Type B pancreatic cell (in vitro differentiated cells): Measurements from ENCODE around the gene GJB2. TPM values are rescaled to one million over a fixed set of nuclear protein-coding genes. Genes with fewer than 3 reads are reported as not detected.
A peak's percentile ranks its signal among the peaks of the same experiment; 100 is the strongest.

Source experiments
- DNase-seq: peaks from one replicate; pipeline ENCODE4 v3.0.0; 2021; ENCODE audit warnings: mixed read lengths; ENCODE audit not compliant: unreplicated experiment; ENCODE audit errors: extremely low spot score
- H3K27ac Mint-ChIP-seq: 2 replicates; pipeline ENCODE4 v1.8.0; 2021; ENCODE audit warnings: mild to moderate bottlenecking, mixed read lengths
- H3K27me3 Mint-ChIP-seq: 2 replicates; pipeline ENCODE4 v1.8.0; 2021; ENCODE audit warnings: mixed read lengths
- H3K36me3 Mint-ChIP-seq: 2 replicates; pipeline ENCODE4 v1.8.0; 2021; ENCODE audit warnings: mixed read lengths
- H3K4me1 Mint-ChIP-seq: one replicate; pipeline ENCODE4 v1.8.0; 2021; ENCODE audit warnings: mixed read lengths; ENCODE audit not compliant: unreplicated experiment
- H3K4me3 Mint-ChIP-seq: 2 replicates; pipeline ENCODE4 v1.8.0; 2021; ENCODE audit warnings: mild to moderate bottlenecking, mixed read lengths
- H3K9me3 Mint-ChIP-seq: 2 replicates; pipeline ENCODE4 v1.8.0; 2021; ENCODE audit warnings: mixed read lengths
- total RNA-seq: library from RNA; stranded (reverse); gene quantifications from 2 replicates; pipeline ENCODE4 v1.2.1, GENCODE V29; 2021; ENCODE audit warnings: low replicate concordance
- TF ChIP-seq, protein P1 (sequence below): fragments of 200-600 bp; sonication (generic); conservative IDR thresholded peaks from 2 replicates; pipeline ENCODE4 v1.5.0; 2021; ENCODE audit warnings: antibody characterized with exemption, mild to moderate bottlenecking

The GJB2 gene
- total RNA-seq, 1 donor from 2014 or later = 14.3 TPM

DNA sequence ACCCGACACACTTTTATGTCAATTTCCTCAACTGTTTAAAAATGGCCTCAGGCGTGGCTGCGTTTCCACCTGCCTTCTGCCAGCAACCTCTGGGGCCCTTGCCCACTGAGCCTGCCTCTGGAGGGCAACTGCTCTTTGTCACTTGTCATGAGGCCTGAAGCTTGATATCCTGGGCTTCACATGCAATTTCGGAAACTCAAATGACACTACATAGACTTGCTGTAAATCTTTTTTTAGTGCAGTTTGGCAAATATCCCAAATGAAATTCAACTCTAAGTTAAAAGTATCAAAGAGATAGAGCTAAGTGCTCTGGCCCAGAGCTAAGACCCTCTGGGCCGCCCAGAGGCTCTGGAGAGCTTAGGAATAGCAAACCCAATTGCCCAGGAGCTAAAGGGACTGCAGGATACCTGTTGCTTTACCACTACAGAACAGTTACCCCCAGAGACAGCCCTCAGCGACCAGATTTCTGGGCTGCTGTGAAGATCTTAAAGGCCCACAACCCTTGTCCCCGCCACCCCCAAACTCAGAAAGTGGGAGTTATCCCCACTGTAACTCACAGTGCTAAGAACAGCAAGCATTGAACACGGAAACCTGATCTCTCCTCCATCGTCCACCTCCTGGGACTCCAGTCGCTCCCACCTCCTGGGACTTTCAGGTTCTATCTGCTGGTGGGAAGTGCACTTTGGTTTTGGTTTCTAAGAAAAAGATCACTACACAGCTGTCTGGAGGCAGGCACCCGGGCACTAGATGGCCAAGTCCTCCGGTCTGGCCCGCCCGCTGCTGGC is 51.3 kb downstream of the GJB2 start:
- no peak overlapping the region for H3K27ac Mint-ChIP-seq
- H3K4me1 Mint-ChIP-seq = peaks cover 6% of the 10 kb centered on the region
- DNase-seq = peak; percentile 34
- H3K27me3 Mint-ChIP-seq = peaks cover 39% of the 10 kb centered on the region
- TF ChIP-seq, protein P1, sequence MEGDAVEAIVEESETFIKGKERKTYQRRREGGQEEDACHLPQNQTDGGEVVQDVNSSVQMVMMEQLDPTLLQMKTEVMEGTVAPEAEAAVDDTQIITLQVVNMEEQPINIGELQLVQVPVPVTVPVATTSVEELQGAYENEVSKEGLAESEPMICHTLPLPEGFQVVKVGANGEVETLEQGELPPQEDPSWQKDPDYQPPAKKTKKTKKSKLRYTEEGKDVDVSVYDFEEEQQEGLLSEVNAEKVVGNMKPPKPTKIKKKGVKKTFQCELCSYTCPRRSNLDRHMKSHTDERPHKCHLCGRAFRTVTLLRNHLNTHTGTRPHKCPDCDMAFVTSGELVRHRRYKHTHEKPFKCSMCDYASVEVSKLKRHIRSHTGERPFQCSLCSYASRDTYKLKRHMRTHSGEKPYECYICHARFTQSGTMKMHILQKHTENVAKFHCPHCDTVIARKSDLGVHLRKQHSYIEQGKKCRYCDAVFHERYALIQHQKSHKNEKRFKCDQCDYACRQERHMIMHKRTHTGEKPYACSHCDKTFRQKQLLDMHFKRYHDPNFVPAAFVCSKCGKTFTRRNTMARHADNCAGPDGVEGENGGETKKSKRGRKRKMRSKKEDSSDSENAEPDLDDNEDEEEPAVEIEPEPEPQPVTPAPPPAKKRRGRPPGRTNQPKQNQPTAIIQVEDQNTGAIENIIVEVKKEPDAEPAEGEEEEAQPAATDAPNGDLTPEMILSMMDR = no peak
- H3K9me3 Mint-ChIP-seq = no peaks in the 10 kb centered on the region
- H3K36me3 Mint-ChIP-seq = no peaks in the 10 kb centered on the region
- H3K4me3 Mint-ChIP-seq = no peak overlapping the region

DNA sequence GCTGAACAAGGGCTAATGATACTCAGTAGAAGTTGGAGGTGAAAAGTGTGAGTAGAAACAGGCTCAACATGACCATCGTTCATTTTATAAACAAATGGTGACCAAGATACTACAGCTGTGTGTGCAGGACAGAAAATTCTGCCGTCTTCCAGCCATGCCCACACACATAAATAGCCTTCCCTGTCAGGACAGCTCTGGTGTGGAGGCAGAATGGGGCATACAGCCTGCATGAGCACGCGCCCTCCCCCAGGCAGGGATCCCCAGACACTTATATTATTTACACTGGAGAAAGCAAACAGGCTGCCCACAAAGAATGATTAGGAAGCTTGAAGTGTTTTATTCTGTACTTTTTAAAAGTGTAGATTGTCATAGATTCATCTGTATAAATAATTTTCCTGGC is 52.3 kb downstream of the GJB2 start:
- TF ChIP-seq, protein P1 = no peak
- peaks cover 6% of the 10 kb centered on the region for H3K4me1 Mint-ChIP-seq
- H3K27me3 Mint-ChIP-seq = peaks cover 41% of the 10 kb centered on the region
- no peak overlapping the region for H3K27ac Mint-ChIP-seq
- no peaks in the 10 kb centered on the region for H3K36me3 Mint-ChIP-seq
- H3K9me3 Mint-ChIP-seq = no peaks in the 10 kb centered on the region
- H3K4me3 Mint-ChIP-seq = no peak overlapping the region
- peak; percentile 27 for DNase-seq

DNA sequence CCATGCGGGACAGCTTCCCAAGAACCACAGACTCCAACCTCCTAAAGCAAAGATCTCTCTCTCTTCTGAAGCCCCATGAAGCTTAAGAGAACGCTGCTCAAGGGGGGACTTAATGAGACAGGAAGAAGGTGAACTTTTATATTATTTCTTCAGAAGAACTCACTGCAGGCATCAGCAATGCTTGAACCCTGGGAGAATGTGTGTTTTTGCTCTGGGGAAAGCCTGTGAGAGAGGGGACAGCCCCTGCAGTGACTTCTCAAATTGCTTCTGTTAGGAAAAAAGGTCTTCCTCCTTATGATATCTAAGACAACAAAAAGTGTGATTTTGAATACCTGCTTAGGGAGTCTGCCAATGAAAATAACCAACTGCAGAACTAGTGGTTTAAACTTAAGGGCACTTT is 54.9 kb downstream of the GJB2 start:
- TF ChIP-seq, protein P1 = no peak
- no peak overlapping the region for H3K27ac Mint-ChIP-seq
- H3K4me3 Mint-ChIP-seq = no peak overlapping the region
- no peaks in the 10 kb centered on the region for H3K36me3 Mint-ChIP-seq
- DNase-seq = no peak
- H3K9me3 Mint-ChIP-seq = no peaks in the 10 kb centered on the region
- peaks cover 42% of the 10 kb centered on the region for H3K27me3 Mint-ChIP-seq
- peaks cover 6% of the 10 kb centered on the region for H3K4me1 Mint-ChIP-seq

Other genes with a start within 250 kb of the GJB2 start
- 93.0 and 108 TPM in 2 replicates for gene ZMYM2, start 234.2 kb downstream of the GJB2 start, total RNA-seq
- gene GJA3, start 31.9 kb downstream of the GJB2 start, total RNA-seq = 0.31 and 0.60 TPM in 2 replicates
- 7.7 and 14.8 TPM in 2 replicates for gene GJB6, start 39.4 kb upstream of the GJB2 start, total RNA-seq